AG04449 (cell line): ENCODE measurements around the gene MAP2K1.
"Not testable (repeated sequence)": the region's sequence is repeated elsewhere in the genome, so short reads cannot be mapped to it uniquely, and the experiment has no call there.

ENCODE experiments used
- CTCF ChIA-PET: fragments of 350-600 bp; formaldehyde crosslinking; extraction: SDS; loops from one replicate; lab custom pipeline; 2021; ENCODE audit warnings: antibody characterized with exemption; lab: Yijun Ruan, JAX
- POLR2A ChIA-PET: fragments of 400-600, 350-600 bp; formaldehyde crosslinking; extraction: SDS; loops from one replicate; lab custom pipeline; 2020; ENCODE audit warnings: antibody characterized with exemption, inconsistent platforms; lab: Yijun Ruan, JAX
- DNase-seq: peaks from one replicate; pipeline ENCODE4 v3.0.0-alpha.2; 2010; ENCODE audit warnings: low read depth, low spot score
- H3K4me3 ChIP-seq: 2 replicates; pipeline ENCODE4 v1.5.1; 2011; ENCODE audit warnings: low read depth, mild to moderate bottlenecking, control low read depth, low read length
- CTCF ChIP-seq: IDR thresholded peaks from one replicate; pipeline ENCODE4 v1.5.1; 2011; ENCODE audit warnings: mild to moderate bottlenecking, moderate library complexity, low read length, control low read depth, inconsistent platforms; ENCODE audit not compliant: insufficient read depth; ENCODE audit errors: missing control alignments

Gene MAP2K1

DNA sequence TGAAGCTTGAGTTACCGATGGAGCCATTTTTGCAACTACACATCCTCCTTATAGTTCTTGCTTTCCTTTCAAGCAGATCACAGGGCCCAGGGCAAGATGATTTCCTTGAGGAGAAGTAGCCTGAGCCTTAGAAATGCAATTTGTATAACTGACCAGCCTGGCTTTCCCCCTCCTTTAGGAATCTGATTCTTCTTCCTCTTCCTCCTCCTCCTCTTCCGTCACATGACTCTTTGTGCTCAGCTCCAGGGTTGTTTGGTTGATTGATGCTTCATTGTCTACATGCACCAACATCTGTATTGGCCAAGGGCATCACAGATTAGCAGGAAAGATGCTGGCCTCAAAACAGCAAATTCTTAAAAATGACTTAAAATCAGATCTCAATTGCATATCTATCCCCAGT, 107.5 kb downstream of the MAP2K1 start:
- DNase-seq: no peak
- ChIA-PET CTCF (interaction anchor here (0.8 to 1.2 kb wide), 3 partner anchors 8 to 109 kb away, joined by 3 read pairs; partner anchors contain the start of gene RPL4), POLR2A (no interaction called here)
- TF ChIP-seq CTCF: no peak
- H3K4me3 ChIP-seq: no peak overlapping the region

DNA sequence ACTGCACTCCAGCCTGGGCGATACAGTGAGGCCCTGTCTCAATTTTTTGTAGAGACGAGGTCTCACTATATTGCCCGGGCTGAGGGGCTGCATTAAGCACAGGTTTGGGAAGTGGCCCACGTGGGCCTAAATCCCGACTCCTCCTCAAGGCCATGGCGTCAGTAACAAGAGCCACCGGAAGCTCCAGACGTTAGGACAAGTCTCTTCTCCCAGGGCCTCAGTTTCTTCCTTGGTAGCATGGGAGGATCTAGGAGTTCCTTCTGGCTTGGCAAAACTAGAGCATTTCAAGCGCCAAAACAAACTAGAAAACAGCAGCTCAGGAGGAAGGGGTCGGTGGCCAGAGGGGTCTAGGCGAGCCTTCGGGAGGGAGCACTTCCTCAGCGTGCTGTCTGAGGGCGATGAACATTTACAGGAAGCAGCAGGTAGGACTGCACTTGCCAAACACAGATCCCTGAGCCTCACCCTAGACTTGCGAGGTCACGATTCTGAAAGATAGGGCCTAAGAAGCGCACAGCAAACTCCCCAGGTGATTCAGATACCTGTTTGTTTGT, 110.3 kb downstream of the MAP2K1 start:
- CTCF ChIA-PET: interaction anchor here (0.6 to 6.1 kb wide), 34 partner anchors 9 to 579 kb away, joined by 3 to 112 read pairs (median 4); partner anchors contain the start of genes LCTL, MAP2K1 and ZWILCH
- peak overlapping the region; percentile 94 for H3K4me3 ChIP-seq
- no peak for TF ChIP-seq CTCF
- POLR2A ChIA-PET: interaction anchor here (0.6 to 3.6 kb wide), 4 partner anchors 11 to 110 kb away, joined by 3 to 19 read pairs (median 4); partner anchors contain the start of gene MAP2K1
- DNase-seq: no peak

GRCh38 chr15:66497502-66498455, 111.1 kb downstream of the MAP2K1 start, which contains the start of gene SNAPC5:
SNAPC5 (minus strand) TSS chr15:66497762; CDS start chr15:66497731, 31 bp downstream.
- ChIA-PET POLR2A (interaction anchor here (0.6 to 3.6 kb wide), 6 partner anchors 9 to 111 kb away, joined by 3 to 19 read pairs (median 4); partner anchors contain the start of gene MAP2K1), CTCF (interaction anchor here (0.6 to 6.1 kb wide), 68 partner anchors 9 to 600 kb away, joined by 3 to 112 read pairs (median 4); partner anchors contain the start of genes LCTL, MAP2K1, MEGF11 and TIPIN)
- DNase-seq: no peak
- TF ChIP-seq CTCF: peak; percentile 95
- H3K4me3 ChIP-seq: peak within 1 kb of the TSS; percentile 94

DNA sequence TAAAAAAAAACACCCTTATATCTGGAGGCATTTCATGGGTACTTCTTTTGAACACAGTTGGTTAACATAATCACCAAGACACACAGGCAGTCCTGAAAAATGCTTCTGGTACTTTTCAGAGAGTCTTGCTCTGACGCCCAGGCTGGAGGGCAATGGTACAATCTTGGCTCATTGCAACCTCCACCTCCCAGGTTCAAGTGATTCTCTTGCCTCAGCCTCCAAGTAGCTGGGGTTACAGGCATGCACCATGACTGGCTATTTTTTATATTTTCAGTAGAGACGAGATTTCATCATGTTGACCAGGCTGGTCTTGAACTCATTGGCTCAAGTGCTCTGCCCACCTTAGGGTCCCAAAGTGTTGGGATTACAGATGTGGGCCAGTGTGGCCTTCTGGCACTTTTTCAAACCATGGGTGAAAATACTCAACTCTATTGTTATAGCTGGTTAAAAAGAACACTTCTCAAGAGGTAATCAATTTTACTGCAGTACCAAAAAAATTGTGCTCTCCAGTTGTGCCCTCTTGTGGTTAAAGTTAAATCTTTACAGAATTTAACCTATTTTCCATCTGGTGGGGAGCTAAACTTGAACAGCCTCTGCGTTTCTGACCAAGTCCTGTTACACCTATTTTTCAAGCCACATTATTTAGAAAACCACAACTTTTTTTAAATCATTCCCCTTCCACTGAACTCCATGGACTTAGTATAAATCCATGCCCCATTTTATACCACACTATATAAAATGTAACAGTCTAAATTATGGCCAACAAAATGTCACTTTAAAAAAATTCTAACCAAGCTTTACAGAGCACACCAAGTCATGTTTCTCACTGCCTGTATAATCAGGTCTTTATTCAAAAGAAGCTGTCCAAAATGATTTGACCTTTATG, 112.0 kb downstream of the MAP2K1 start:
- DNase-seq: no peak
- CTCF ChIA-PET: interaction anchor here (0.7 to 6.1 kb wide), 60 partner anchors 8 to 601 kb away, joined by 3 to 112 read pairs (median 5); partner anchors contain the start of genes LCTL, MAP2K1, MEGF11 and TIPIN
- peak; percentile 12 for TF ChIP-seq CTCF
- POLR2A ChIA-PET: interaction anchor here (1.3 to 3.6 kb wide), 3 partner anchors 32 to 112 kb away, joined by 3 to 19 read pairs (median 4); partner anchors contain the start of gene MAP2K1
- H3K4me3 ChIP-seq: no peak overlapping the region

DNA sequence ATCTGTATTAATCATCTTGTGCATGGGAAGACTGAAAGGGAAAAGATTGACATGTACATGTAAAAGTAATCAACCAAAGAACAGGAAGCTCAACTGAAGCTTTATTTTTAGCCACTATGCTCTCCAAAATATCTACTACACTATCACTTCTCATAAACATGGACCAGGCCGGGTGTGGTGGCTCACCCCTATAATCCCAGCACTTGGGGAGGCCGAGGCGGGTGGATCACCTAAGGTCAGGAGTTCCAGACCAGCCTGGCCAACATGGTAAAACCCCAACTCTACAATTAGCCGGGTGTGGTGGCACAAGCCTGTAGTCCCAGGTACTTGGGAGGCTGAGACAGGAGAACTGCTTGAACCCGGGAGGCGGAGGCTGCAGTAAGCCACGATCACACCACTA, 113.6 kb downstream of the MAP2K1 start:
- DNase-seq, POLR2A ChIA-PET, H3K4me3 ChIP-seq: not testable (repeated sequence)
- CTCF ChIA-PET: interaction anchor here (0.9 to 6.1 kb wide), 6 partner anchors 12 to 213 kb away, joined by 3 to 112 read pairs (median 4); partner anchors contain the start of gene MAP2K1
